Left ventricle myocardium superior (tissue), 1 donor: ENCODE results near the gene OR2A12. TPM values are rescaled to one million over a fixed set of nuclear protein-coding genes. Genes with fewer than 3 reads are reported as not detected.
"Not testable (repeated sequence)": the region's sequence is repeated elsewhere in the genome, so short reads cannot be mapped to it uniquely, and the experiment has no call there.

Experiments used
- ATAC-seq: fragments of 200-7000 bp; cut with Tn5 transposase; one replicate; pipeline ENCODE4 v1.9.1; 2020; ENCODE audit warnings: mild to moderate bottlenecking, moderate library complexity
- DNase-seq: peaks from one replicate; pipeline ENCODE4 v3.0.0-alpha.2; 2020
- intact Hi-C: fragments of 100-400 bp; cut with micrococcal nuclease; formaldehyde crosslinking; loops from one replicate; pipeline ENCODE4 v1.11.0; 2022
- total RNA-seq: library from RNA; stranded (reverse); fragmentation: NEBNext Ultra II Directional; extraction: Animal tissue kit (Norgen Biotek cat#: 25700); gene quantifications from one replicate; pipeline ENCODE4 v1.2.1, GENCODE V29; 2021
- donor health status: DM: no; HTN: yes; CAD: no; lungs with severe emphysema.

The OR2A12 gene
- total RNA-seq, 1 donor from 2014 or later: not detected

DNA sequence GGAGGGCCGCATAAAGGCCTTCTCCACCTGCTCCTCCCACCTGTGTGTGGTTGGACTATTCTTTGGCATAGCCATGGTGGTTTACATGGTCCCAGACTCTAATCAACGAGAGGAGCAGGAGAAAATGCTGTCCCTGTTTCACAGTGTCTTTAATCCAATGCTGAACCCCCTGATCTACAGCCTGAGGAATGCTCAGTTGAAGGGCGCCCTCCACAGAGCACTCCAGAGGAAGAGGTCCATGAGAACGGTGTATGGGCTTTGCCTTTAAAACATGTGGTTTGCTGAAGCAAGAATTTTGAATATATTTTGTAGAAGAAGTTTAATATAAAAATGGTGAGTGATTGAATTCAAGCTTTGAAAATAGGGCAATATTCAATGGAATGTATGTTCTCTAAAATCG is 24.2 kb downstream of the OR2A12 start:
- DNase-seq (no peak), ATAC-seq (no peak)
- intact Hi-C loops: no loop called here

- ATAC-seq (no peak), DNase-seq (no peak)
- intact Hi-C loops: no loop called here
Observed at GRCh38 chr7:144113651-144114050, 27.6 kb downstream of the OR2A12 start.

DNA sequence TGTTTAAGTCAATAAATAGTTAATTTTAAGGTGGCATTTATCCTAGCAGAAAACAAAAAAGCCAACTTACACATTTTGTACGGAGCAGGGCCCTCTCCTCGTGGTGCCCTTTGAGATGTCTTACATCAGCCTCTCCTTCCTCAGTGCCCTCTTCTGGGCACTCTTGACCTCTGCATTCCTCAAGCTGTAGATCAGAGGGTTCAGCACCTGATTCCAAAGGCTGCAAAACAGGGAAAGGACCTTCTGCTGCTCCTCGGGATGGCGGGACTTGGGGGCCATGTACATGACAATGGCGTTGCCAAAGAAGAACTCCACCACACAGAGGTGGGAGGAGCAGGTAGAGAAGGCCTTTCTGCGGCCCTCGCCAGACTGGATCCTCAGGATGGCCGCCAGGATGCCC is 32.3 kb downstream of the OR2A12 start:
- no peak for ATAC-seq
- no peak for DNase-seq
- intact Hi-C loops: no loop called here

- DNase-seq (no peak), ATAC-seq (no peak)
- intact Hi-C loops: no loop called here
Observed at GRCh38 chr7:144122876-144123275, 36.8 kb downstream of the OR2A12 start, which contains the start of gene OR2A14. TSS of gene OR2A14 (plus strand) at chr7:144123176. CDS start at chr7:144129113, 5,937 bp downstream.

DNA sequence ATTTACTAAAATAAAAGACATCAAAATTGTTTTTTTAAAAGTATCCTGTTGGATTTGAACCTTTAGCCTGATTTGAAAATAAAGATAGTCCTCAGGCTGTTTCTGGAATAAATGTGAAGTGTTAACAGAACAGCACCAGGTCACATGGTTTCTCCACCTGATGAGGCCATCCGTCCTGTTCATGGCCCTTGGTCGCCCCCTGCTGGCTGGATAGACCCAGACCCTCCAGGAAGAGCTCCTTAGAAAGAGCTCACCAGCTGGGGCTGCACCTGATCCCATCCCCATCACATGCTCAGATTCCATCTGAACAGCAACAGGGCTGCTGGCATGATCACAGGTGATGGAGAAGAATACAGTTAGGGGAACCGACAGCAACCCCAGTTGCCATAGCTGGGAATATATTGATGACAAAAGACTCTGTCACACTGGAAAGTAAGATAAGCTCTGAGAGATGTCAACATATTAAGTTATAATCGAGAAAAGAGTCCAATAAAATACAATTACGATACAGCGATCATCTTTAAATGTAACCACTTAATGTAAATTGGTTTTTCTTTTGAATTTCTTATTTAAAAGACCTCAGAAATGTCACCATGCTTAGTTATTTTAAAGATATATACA is 41.7 kb downstream of the OR2A12 start:
- DNase-seq (peak; percentile 90), ATAC-seq (peak; percentile 78)
- intact Hi-C loops: no loop called here

- DNase-seq, ATAC-seq, intact Hi-C loops: not testable (repeated sequence)
Observed at GRCh38 chr7:144129601-144130000, 43.5 kb downstream of the OR2A12 start.

DNA sequence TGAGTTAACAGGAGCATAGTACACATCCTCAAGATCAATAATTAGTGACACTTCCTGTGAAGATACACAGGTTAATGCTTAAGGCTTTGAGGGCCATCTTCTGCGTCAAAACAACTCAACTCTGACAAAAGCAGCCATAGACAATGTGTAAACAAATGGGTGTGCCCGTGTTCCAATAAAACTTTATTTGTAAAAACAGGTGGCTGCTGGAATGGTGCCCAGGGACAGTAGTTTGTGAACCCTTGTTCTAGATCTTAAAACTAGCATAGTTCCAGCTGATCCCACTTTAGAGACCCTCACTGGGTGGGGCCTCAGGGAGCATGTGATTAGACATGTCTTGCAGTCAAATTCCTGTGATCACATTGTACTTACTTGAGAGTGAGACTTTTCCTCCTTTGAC is 44.7 kb downstream of the OR2A12 start:
- DNase-seq (no peak), ATAC-seq (no peak)
- intact Hi-C loops: no loop called here

DNA sequence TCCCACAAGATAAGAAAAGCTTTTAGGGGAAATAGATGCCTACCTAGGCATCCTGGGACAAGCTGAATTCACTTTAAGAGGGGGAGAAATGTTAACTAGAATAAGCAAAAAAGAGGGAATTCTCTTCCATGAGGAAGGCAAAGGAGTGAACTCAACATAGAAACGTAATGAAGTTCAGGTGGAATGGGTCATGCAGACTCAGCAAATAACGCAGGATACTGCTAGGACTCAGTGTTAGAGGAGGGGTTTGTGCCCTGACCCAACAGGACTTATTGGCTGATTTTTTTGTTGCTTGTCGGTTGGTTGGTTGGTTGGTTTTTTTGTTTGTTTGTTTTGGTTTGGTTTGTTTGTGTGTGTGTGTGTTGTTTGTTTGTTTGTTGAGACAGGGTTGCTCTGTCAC is 46.2 kb downstream of the OR2A12 start:
- intact Hi-C loops: no loop called here
- ATAC-seq (no peak), DNase-seq (no peak)

- intact Hi-C loops: no loop called here
- ATAC-seq: no peak
- DNase-seq: no peak
Observed at GRCh38 chr7:144133307-144133706, 47.2 kb downstream of the OR2A12 start.

DNA sequence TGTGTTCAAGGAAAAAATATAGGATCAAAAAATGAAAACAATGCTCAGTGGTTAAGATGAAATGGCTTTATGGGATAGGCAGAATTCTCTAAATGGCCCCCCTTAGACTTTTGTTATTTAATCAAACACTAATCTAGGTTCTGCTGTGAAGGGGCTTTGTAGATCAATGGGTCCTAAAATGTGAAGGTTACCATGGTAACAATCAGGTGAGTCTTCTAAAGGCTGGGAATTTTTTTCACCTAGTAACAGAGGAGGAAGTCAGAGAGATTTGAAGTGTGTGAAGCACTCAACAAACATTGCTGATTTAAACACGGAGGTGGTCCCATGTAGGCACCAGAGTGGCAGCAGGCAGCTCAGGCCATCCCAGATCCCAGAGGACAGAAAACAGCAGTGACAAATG is 48.0 kb downstream of the OR2A12 start:
- intact Hi-C loops: no loop called here
- ATAC-seq: no peak
- no peak for DNase-seq

GRCh38 chr7:144137501-144137900 is 51.4 kb downstream of the OR2A12 start:
- DNase-seq: no peak
- intact Hi-C loops: no loop called here
- ATAC-seq: no peak

- ATAC-seq: no peak
- no peak for DNase-seq
- intact Hi-C loops: no loop called here
Observed at GRCh38 chr7:144142187-144142586, 56.1 kb downstream of the OR2A12 start.

DNA sequence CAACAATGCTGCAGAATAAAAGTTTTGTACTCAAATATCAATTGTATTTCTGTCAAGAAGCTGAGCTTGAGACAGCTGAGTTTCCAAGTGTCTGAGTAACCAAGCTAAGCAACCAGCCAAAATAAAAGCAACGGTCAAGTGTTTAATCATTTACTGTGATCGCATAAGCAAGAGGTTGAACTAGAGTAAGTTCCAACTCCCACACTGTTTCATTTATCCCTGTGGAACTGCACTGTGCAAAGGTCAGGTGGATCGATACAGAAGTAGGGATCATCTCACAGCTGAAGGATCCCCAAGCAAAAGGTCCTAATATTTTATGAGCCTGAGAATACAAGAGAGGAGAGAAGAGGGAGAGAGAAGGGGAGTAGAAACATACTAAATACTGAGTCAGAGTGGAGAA is 58.3 kb downstream of the OR2A12 start:
- intact Hi-C loops: no loop called here
- no peak for DNase-seq
- no peak for ATAC-seq

DNA sequence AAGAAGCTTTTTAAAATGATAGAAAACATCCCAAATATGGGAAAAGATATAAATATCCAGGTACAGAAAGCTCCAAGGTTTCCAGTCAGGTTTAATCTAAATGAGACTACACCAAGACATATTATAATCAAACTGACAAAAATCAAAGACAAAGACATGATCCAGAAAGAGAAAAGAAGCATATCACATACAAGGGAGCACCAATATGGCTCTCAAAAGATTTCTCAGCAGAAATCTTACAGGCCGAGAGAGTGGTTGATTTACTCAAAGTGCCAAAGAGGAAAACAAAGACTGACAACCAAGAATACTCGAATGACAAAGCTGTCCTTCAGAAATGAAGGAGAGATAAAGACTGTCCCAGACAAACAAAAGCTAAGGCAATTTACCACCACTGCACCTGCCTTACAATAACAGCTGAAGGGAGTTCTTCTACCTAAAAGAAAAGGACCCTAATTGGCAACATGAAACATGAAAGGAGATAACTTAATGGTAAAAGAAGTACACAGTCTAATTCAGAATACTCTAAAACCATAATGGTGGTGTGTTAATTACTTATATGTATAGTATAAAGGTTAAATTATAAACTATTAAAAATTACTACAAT is 62.2 kb downstream of the OR2A12 start:
- DNase-seq (no peak), ATAC-seq (no peak)
- intact Hi-C loops: no loop called here

Other genes starting within 250 kb of the OR2A12 start
- 35.9 TPM for gene TCAF1, start 184.1 kb upstream of the OR2A12 start, total RNA-seq
- gene OR2F2, start 151.0 kb upstream of the OR2A12 start, total RNA-seq: not detected
- not detected for gene OR2F1, start 131.4 kb upstream of the OR2A12 start, total RNA-seq
- gene OR6B1, start 86.0 kb upstream of the OR2A12 start, total RNA-seq: not detected
- gene OR2A5, start 37.3 kb upstream of the OR2A12 start, total RNA-seq: not detected
- not detected for gene OR2A25, start 16.5 kb upstream of the OR2A12 start, total RNA-seq
- not detected for gene OR2A2, start 23.3 kb downstream of the OR2A12 start, total RNA-seq
- gene OR2A14, start 36.9 kb downstream of the OR2A12 start, total RNA-seq: not detected
- gene CTAGE4, start 97.2 kb downstream of the OR2A12 start, total RNA-seq: 0.62 TPM
- gene ARHGEF35, start 109.6 kb downstream of the OR2A12 start, total RNA-seq: 0.94 TPM
- gene OR2A42, start 153.3 kb downstream of the OR2A12 start, total RNA-seq: not detected
- gene OR2A7, start 178.5 kb downstream of the OR2A12 start, total RNA-seq: 0.55 TPM
- not detected for gene CTAGE8, start 183.0 kb downstream of the OR2A12 start, total RNA-seq
- not detected for gene OR2A1, start 226.1 kb downstream of the OR2A12 start, total RNA-seq